Liver (tissue), 9 donors: ENCODE measurements around the gene CRADD. TPM values are rescaled to one million over a fixed set of nuclear protein-coding genes. Genes with fewer than 3 reads are reported as not detected.

Experiments used
- DNase-seq: peaks from one replicate; pipeline ENCODE4 v3.0.0-alpha.2; 2017; ENCODE audit warnings: low spot score
- H3K27ac ChIP-seq, 2 donors: one replicate each; pipeline ENCODE4 v1.7.0; 2013; ENCODE audit warnings: inconsistent platforms in 2 of 2, low read length in 2 of 2, control low read depth in 1 of 2, low read depth in 1 of 2, mild to moderate bottlenecking in 1 of 2
- H3K27me3 ChIP-seq, 4 donors: one replicate each; pipeline versions ENCODE4 v1.6.1 to v1.7.0; 2013; ENCODE audit warnings: low read length in 3 of 4, inconsistent platforms in 1 of 4, mild to moderate bottlenecking in 1 of 4, moderate library complexity in 1 of 4; ENCODE audit not compliant: control insufficient read depth in 4 of 4, insufficient read depth in 4 of 4
- H3K36me3 ChIP-seq, 4 donors: one replicate each; pipeline versions ENCODE4 v1.6.1 to v1.7.0; 2013; ENCODE audit warnings: low read length in 3 of 4, mild to moderate bottlenecking in 3 of 4, low read depth in 1 of 4, moderate library complexity in 1 of 4; ENCODE audit not compliant: control insufficient read depth in 4 of 4, insufficient read depth in 3 of 4
- H3K4me1 ChIP-seq, 4 donors: one replicate each; pipeline versions ENCODE4 v1.6.1 to v1.7.0; 2013; ENCODE audit warnings: low read length in 3 of 4, mild to moderate bottlenecking in 3 of 4, moderate library complexity in 1 of 4; ENCODE audit not compliant: control insufficient read depth in 4 of 4, insufficient read depth in 4 of 4
- H3K4me3 ChIP-seq, 3 donors: one replicate each; pipeline versions ENCODE4 v1.6.1 to v1.7.0; 2013; ENCODE audit warnings: low read length in 3 of 3, control low read depth in 1 of 3, low read depth in 1 of 3, mild to moderate bottlenecking in 1 of 3
- H3K9ac ChIP-seq, 2 donors: one replicate each; pipeline ENCODE4 v1.7.0; 2013; ENCODE audit warnings: low read length in 2 of 2, mild to moderate bottlenecking in 2 of 2, moderate library complexity in 2 of 2, control low read depth in 1 of 2, low read depth in 1 of 2
- H3K9me3 ChIP-seq, 4 donors: one replicate each; pipeline versions ENCODE4 v1.6.1 to v1.7.0; 2013; ENCODE audit warnings: low read length in 3 of 4; ENCODE audit not compliant: control insufficient read depth in 4 of 4
- EGR1 ChIP-seq, 2 donors: IDR thresholded peaks; 2 replicates each; pipeline ENCODE4 v1.6.1; 2016 to 2018; ENCODE audit warnings: antibody characterized with exemption in 2 of 2, low read depth in 2 of 2
- FOXA1 ChIP-seq: IDR thresholded peaks from 2 replicates; pipeline ENCODE4 v1.6.1; 2016; ENCODE audit warnings: antibody characterized with exemption
- FOXA2 ChIP-seq: IDR thresholded peaks from 2 replicates; pipeline ENCODE4 v1.6.1; 2016; ENCODE audit warnings: antibody characterized with exemption
- GABPA ChIP-seq, 2 donors: IDR thresholded peaks in 1 of 2; conservative IDR thresholded peaks in 1 of 2; 2 replicates each; pipeline ENCODE4 v1.6.1; 2016; ENCODE audit warnings: antibody characterized with exemption in 2 of 2, mild to moderate bottlenecking in 1 of 2, moderate library complexity in 1 of 2
- HNF4G ChIP-seq: IDR thresholded peaks from 2 replicates; pipeline ENCODE4 v1.6.1; 2016; ENCODE audit warnings: antibody characterized with exemption
- JUND ChIP-seq, 2 donors: IDR thresholded peaks; 2 replicates each; pipeline ENCODE4 v1.6.1; 2016; ENCODE audit warnings: antibody characterized with exemption in 2 of 2
- NR2F2 ChIP-seq: IDR thresholded peaks from 2 replicates; pipeline ENCODE4 v1.6.1; 2016; ENCODE audit warnings: antibody characterized with exemption
- RAD21 ChIP-seq, 2 donors: IDR thresholded peaks; 2 replicates each; pipeline ENCODE4 v1.6.1; 2016; ENCODE audit warnings: antibody characterized with exemption in 2 of 2, mild to moderate bottlenecking in 2 of 2
- RXRA ChIP-seq, 2 donors: IDR thresholded peaks; 2 replicates each; pipeline ENCODE4 v1.6.1; 2017 to 2018; ENCODE audit warnings: antibody characterized with exemption in 2 of 2, mild to moderate bottlenecking in 1 of 2
- SP1 ChIP-seq: IDR thresholded peaks from 2 replicates; pipeline ENCODE4 v1.6.1; 2018; ENCODE audit warnings: antibody characterized with exemption, mild to moderate bottlenecking
- TAF1 ChIP-seq: conservative IDR thresholded peaks from 2 replicates; pipeline ENCODE4 v1.6.1; 2016; ENCODE audit warnings: antibody characterized with exemption, mild to moderate bottlenecking
- WGBS: extraction: QIAGEN DNeasy Blood & Tissue Kit; methylation state at CpG from one replicate; pipeline ENCODE4 v1.1.7; 2013; 5-methylcytosine and 5-hydroxymethylcytosine counted together
- polyA plus RNA-seq, 2 donors: library from polyadenylated mRNA; stranded (reverse) in 1 of 2; unstranded in 1 of 2; fragments of 200-250 nt in 1 of 2; fragments of >200 nt in 1 of 2; fragmentation: Nextera tagmentation in 1 of 2; extraction: Ambion mirVana in 1 of 2; gene quantifications; one replicate each; pipeline versions ENCODE4 v1.2.1 to v1.2.3, GENCODE V29; 2013 to 2015
- total RNA-seq, 2 donors: library from RNA; depleted of rRNA; stranded (reverse); fragments of >200 nt; gene quantifications; one replicate each; pipeline ENCODE4 v1.2.3, GENCODE V29; 2014
- TF ChIP-seq, protein P1 (sequence below): IDR thresholded peaks from 2 replicates; pipeline ENCODE4 v1.6.1; 2016; ENCODE audit warnings: antibody characterized with exemption
- TF ChIP-seq, protein P2 (sequence below): fragments of 150-350 bp; IDR thresholded peaks from 2 replicates; pipeline ENCODE4 v1.5.1; 2017; ENCODE audit warnings: improper control_type of control experiment, low read depth, low read length; ENCODE audit not compliant: missing input control
- TF ChIP-seq, protein P3 (sequence below): IDR thresholded peaks from 2 replicates; pipeline ENCODE4 v1.6.1; 2016; ENCODE audit warnings: antibody characterized with exemption, mild to moderate bottlenecking
- TF ChIP-seq, protein P4 (sequence below): IDR thresholded peaks from 2 replicates; pipeline ENCODE4 v1.6.1; 2016; ENCODE audit warnings: antibody characterized with exemption
- donor health status: healthy.
- donor health status: healthy.
- donor health status: healthy.
- donor health status: healthy.
- donor health status: healthy.

The CRADD gene
- total and polyA plus RNA-seq, 4 donors = 19.4 to 48.9 (median 29.6) TPM

DNA sequence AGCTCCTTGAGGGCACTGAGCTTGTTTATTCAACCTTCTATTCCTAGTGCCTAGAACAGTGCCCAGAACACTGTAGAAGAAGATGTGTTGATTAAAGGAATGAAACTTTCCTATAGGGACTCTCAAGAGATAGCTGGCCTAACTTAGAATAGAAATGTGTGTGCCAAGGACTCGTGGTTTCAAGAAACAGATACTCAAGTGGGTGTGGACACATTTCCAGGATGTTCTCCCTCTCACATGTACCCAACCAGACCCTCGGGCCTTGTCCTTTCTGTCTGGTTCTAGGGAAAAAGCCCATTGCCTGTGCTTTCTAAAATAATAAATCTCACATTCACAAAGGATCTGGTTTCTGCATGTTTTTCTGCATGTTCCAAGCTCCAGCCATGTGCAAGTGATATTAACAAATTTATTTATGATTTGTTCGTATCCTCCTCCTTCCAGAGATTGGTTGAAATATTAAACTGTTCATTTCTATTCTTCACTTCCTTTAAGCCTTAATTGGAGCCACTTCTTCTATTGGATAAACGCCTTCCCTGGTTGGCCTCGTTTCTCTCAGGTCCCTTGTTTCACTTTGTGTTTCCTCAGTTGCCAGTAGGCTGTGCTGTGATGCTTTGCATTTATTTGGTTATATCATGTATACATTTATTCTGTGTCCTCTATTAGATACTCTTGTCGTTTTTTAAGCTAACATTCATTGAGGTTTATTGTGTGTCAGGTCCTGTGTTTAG lies 89.8 kb downstream of the CRADD start:
- H3K4me1 ChIP-seq = peaks cover 3 to 34% (median 21%) of the 10 kb centered on the region in 4 donors
- DNase-seq = no peak
- H3K27ac ChIP-seq = peak overlapping the region; percentile 1 to 2
- no peaks in the 10 kb centered on the region for H3K27me3 ChIP-seq
- TF ChIP-seq, protein P1, sequence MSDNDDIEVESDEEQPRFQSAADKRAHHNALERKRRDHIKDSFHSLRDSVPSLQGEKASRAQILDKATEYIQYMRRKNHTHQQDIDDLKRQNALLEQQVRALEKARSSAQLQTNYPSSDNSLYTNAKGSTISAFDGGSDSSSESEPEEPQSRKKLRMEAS = peak; percentile 12
- no peak for TF ChIP-seq SP1
- peak; percentile 76 to 83 for TF ChIP-seq RAD21 (IDR thresholded peaks at IDR 0.05)
- no peak for TF ChIP-seq HNF4G
- TF ChIP-seq, protein P2, sequence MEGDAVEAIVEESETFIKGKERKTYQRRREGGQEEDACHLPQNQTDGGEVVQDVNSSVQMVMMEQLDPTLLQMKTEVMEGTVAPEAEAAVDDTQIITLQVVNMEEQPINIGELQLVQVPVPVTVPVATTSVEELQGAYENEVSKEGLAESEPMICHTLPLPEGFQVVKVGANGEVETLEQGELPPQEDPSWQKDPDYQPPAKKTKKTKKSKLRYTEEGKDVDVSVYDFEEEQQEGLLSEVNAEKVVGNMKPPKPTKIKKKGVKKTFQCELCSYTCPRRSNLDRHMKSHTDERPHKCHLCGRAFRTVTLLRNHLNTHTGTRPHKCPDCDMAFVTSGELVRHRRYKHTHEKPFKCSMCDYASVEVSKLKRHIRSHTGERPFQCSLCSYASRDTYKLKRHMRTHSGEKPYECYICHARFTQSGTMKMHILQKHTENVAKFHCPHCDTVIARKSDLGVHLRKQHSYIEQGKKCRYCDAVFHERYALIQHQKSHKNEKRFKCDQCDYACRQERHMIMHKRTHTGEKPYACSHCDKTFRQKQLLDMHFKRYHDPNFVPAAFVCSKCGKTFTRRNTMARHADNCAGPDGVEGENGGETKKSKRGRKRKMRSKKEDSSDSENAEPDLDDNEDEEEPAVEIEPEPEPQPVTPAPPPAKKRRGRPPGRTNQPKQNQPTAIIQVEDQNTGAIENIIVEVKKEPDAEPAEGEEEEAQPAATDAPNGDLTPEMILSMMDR = peak; percentile 37
- TF ChIP-seq, protein P3, sequence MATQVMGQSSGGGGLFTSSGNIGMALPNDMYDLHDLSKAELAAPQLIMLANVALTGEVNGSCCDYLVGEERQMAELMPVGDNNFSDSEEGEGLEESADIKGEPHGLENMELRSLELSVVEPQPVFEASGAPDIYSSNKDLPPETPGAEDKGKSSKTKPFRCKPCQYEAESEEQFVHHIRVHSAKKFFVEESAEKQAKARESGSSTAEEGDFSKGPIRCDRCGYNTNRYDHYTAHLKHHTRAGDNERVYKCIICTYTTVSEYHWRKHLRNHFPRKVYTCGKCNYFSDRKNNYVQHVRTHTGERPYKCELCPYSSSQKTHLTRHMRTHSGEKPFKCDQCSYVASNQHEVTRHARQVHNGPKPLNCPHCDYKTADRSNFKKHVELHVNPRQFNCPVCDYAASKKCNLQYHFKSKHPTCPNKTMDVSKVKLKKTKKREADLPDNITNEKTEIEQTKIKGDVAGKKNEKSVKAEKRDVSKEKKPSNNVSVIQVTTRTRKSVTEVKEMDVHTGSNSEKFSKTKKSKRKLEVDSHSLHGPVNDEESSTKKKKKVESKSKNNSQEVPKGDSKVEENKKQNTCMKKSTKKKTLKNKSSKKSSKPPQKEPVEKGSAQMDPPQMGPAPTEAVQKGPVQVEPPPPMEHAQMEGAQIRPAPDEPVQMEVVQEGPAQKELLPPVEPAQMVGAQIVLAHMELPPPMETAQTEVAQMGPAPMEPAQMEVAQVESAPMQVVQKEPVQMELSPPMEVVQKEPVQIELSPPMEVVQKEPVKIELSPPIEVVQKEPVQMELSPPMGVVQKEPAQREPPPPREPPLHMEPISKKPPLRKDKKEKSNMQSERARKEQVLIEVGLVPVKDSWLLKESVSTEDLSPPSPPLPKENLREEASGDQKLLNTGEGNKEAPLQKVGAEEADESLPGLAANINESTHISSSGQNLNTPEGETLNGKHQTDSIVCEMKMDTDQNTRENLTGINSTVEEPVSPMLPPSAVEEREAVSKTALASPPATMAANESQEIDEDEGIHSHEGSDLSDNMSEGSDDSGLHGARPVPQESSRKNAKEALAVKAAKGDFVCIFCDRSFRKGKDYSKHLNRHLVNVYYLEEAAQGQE = no peak
- TF ChIP-seq NR2F2 = no peak
- H3K4me3 ChIP-seq = no peak overlapping the region
- no peaks in the 10 kb centered on the region for H3K36me3 ChIP-seq
- WGBS = 54% methylated on average over 6 of the region's 6 CpGs
- no peaks in the 10 kb centered on the region for H3K9me3 ChIP-seq
- no peak overlapping the region for H3K9ac ChIP-seq

DNA sequence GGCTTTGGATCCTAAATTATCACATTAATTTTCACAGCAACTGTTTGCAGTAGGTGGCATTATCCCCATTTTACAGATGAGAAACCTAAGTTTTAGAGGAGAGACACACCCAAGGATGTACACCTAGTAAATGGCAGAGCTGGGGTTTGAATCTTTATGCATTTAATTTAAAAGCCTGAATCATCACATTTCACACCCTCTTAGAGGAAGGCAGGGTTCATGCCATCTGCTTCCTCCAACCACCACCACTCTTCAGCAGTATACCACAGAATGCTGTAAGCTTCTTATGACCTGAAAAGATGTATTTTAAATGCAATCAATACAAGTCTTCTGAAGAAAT lies 90.3 kb downstream of the CRADD start:
- Histone ChIP-seq H3K36me3 (no peaks in the 10 kb centered on the region), H3K9ac (no peak overlapping the region), H3K4me3 (no peak overlapping the region), H3K27me3 (no peaks in the 10 kb centered on the region), H3K4me1 (peaks cover 3 to 29% (median 19%) of the 10 kb centered on the region in 4 donors), H3K27ac (peak overlapping the region in 1 of 2 donors; percentile 1), H3K9me3 (no peaks in the 10 kb centered on the region)
- DNase-seq = no peak
- TF ChIP-seq FOXA1 = no peak
- no peak for TF ChIP-seq GABPA (IDR thresholded peaks at IDR 0.05 in 1 of 2, conservative IDR thresholded peaks at IDR 0.05 in 1 of 2)
- TF ChIP-seq JUND (IDR thresholded peaks at IDR 0.05) = no peak
- no peak for TF ChIP-seq EGR1 (IDR thresholded peaks at IDR 0.05; ENCODE audit: low read depth in 2 of 2)
- TF ChIP-seq, protein P3 = no peak
- TF ChIP-seq RAD21 (IDR thresholded peaks at IDR 0.05) = no peak
- TF ChIP-seq, protein P4, sequence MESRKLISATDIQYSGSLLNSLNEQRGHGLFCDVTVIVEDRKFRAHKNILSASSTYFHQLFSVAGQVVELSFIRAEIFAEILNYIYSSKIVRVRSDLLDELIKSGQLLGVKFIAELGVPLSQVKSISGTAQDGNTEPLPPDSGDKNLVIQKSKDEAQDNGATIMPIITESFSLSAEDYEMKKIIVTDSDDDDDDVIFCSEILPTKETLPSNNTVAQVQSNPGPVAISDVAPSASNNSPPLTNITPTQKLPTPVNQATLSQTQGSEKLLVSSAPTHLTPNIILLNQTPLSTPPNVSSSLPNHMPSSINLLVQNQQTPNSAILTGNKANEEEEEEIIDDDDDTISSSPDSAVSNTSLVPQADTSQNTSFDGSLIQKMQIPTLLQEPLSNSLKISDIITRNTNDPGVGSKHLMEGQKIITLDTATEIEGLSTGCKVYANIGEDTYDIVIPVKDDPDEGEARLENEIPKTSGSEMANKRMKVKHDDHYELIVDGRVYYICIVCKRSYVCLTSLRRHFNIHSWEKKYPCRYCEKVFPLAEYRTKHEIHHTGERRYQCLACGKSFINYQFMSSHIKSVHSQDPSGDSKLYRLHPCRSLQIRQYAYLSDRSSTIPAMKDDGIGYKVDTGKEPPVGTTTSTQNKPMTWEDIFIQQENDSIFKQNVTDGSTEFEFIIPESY = no peak
- TF ChIP-seq, protein P1 = no peak
- TF ChIP-seq TAF1 = no peak
- no peak for TF ChIP-seq NR2F2
- TF ChIP-seq HNF4G = no peak
- TF ChIP-seq FOXA2 = no peak
- TF ChIP-seq RXRA (IDR thresholded peaks at IDR 0.05) = no peak
- TF ChIP-seq, protein P2 = no peak
